Renal pelvis (tissue), 4 donors: ENCODE measurements around the gene TMEM132A. TPM values are rescaled to one million over a fixed set of nuclear protein-coding genes. Genes with fewer than 3 reads are reported as not detected.

Experiments used
- DNase-seq: peaks from one replicate; pipeline ENCODE4 v3.0.0-alpha.2; 2013
- polyA plus RNA-seq, 3 donors: library from polyadenylated mRNA; unstranded; fragments of 120-200 nt; gene quantifications; one replicate each; pipeline ENCODE4 v1.2.1, GENCODE V29; 2013; ENCODE audit not compliant: insufficient read length in 3 of 3

The TMEM132A gene
- polyA plus RNA-seq, 3 donors, result 70.4 to 97.9 (median 94.0) TPM

DNA sequence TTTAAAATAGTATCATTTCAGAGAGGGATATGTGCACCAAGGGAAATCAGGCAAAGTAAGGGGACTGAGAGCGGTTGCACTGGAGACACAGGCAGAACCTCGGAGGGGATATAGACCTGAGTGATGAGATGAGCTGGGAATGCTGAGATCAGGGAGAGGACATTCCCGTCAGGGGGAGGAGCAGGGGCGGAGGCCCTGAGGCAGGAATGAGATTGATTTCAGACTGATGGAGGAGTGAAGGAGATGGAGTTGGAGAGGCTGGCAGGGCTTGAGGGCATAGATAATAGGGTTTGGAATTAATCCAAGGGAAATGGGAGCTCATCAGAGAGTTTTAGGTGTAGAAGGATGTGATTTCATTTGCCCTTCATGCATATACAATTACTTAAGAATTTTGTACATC lies 60.4 kb downstream of the TMEM132A start:
- DNase-seq, result no peak

- no peak for DNase-seq
Measured at GRCh38 chr11:60985501-60985900, 61.2 kb downstream of the TMEM132A start.

DNA sequence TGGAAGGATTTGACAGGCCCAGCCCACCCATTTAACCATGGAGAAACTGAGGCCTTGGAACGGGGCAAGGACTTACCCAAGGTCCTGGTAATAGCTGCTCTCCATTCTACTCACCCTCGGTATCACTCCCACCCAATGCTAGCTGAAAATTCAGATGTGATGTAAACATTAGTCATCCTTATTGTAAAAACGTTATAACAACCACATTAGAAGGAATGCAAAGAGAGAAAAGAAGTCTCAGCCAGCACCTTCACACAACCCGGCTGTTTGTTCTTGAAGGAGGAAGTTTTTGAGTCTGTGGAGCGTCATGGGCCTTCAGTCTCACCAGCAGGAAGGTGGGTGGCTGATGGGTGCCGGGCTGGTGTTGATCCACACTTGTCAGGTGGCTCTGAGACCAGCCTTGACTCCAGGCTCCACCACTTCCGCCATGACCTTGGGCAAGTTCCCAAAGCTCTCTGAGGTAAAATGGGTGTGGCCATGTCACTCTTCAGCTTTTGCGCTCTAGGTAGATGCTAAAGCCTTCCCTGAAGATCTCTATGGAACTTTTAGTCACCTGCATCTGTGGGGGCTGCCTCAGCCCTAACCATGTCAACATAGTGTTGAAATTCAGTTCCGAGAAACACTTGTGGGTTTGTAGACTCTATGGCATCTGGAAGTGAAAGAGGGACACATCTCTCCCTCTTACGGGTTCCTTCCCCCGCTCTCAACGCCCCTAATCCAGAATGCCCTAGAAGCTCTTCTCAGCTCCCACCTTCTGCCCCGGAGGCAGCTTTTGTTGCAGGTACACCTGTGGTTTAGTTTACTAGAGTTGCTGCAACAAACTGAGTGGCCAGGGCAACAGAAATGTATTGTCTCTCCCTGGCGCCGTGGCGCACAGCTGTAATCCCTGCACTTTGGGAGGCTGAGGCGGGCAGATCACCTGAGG lies 62.0 kb downstream of the TMEM132A start:
- DNase-seq, result no peak

Other genes starting within 250 kb of the TMEM132A start
- under 1 TPM in 1 of 3 donors, not detected in 2; 0.06 TPM for gene MS4A8, start 224.8 kb upstream of the TMEM132A start, polyA plus RNA-seq
- gene MS4A18, start 199.7 kb upstream of the TMEM132A start, polyA plus RNA-seq, result not detected
- gene MS4A15, start 167.6 kb upstream of the TMEM132A start, polyA plus RNA-seq, result not detected
- under 1 TPM; 0.10 to 0.24 (median 0.12) TPM for gene MS4A10, start 139.1 kb upstream of the TMEM132A start, polyA plus RNA-seq
- 10 to 100 TPM; 20.4 to 24.7 (median 23.5) TPM for gene CCDC86, start 82.3 kb upstream of the TMEM132A start, polyA plus RNA-seq
- gene PTGDR2, start 68.5 kb upstream of the TMEM132A start, polyA plus RNA-seq, result under 1 TPM; 0.16 to 0.34 (median 0.24) TPM
- under 1 TPM in 2 of 3 donors, not detected in 1; 0.10 to 0.11 TPM for gene ZP1, start 56.9 kb upstream of the TMEM132A start, polyA plus RNA-seq
- gene PRPF19, start 17.9 kb upstream of the TMEM132A start, polyA plus RNA-seq, result 100 to 1,000 TPM; 134 to 141 (median 141) TPM
- gene TMEM109, start 10.3 kb upstream of the TMEM132A start, polyA plus RNA-seq, result 100 to 1,000 TPM in 1 of 3 donors, 10 to 100 TPM in 2; 84.4 to 101 (median 89.5) TPM
- gene SLC15A3, start 27.7 kb downstream of the TMEM132A start, polyA plus RNA-seq, result 10 to 100 TPM; 16.9 to 22.2 (median 18.4) TPM
- gene CD6, start 47.2 kb downstream of the TMEM132A start, polyA plus RNA-seq, result 1 to 10 TPM; 1.1 to 2.5 (median 1.8) TPM
- gene CD5, start 178.0 kb downstream of the TMEM132A start, polyA plus RNA-seq, result under 1 TPM in 2 of 3 donors, not detected in 1; 0.09 to 0.10 TPM
- gene VPS37C, start 237.0 kb downstream of the TMEM132A start, polyA plus RNA-seq, result 10 to 100 TPM; 20.7 to 22.6 (median 20.7) TPM